Nephron (organoid): Measurements from ENCODE around the gene PRKN.
"Not testable (repeated sequence)": the region's sequence is repeated elsewhere in the genome, so short reads cannot be mapped to it uniquely, and the experiment has no call there.

ENCODE experiments used
- H3K27ac Mint-ChIP-seq, 3 experiments: 2 replicates each; pipeline ENCODE4 v1.8.0; 2020; ENCODE audit warnings: mixed read lengths in 3 of 3, mild to moderate bottlenecking in 2 of 3, moderate library complexity in 1 of 3
- H3K27me3 Mint-ChIP-seq: 2 replicates; pipeline ENCODE4 v1.8.0; 2021; ENCODE audit warnings: low read depth, mild to moderate bottlenecking, moderate library complexity, mixed read lengths
- H3K36me3 Mint-ChIP-seq: 2 replicates; pipeline ENCODE4 v1.8.0; 2020; ENCODE audit warnings: low read depth, mixed read lengths
- H3K4me1 Mint-ChIP-seq: 2 replicates; pipeline ENCODE4 v1.8.0; 2020; ENCODE audit warnings: mixed read lengths
- H3K4me3 Mint-ChIP-seq, 3 experiments: 2 replicates each; pipeline ENCODE4 v1.8.0; 2020; ENCODE audit warnings: mild to moderate bottlenecking in 3 of 3, mixed read lengths in 3 of 3, moderate library complexity in 2 of 3
- H3K9me3 Mint-ChIP-seq: 2 replicates; pipeline ENCODE4 v1.8.0; 2020; ENCODE audit warnings: mixed read lengths
- CTCF ChIP-seq, 3 experiments: fragments of 200-600 bp; sonication (generic); IDR thresholded peaks; one replicate each; pipeline ENCODE4 v1.5.0; 2021; ENCODE audit warnings: antibody characterized with exemption in 3 of 3; ENCODE audit not compliant: unreplicated experiment in 3 of 3

PRKN gene

DNA sequence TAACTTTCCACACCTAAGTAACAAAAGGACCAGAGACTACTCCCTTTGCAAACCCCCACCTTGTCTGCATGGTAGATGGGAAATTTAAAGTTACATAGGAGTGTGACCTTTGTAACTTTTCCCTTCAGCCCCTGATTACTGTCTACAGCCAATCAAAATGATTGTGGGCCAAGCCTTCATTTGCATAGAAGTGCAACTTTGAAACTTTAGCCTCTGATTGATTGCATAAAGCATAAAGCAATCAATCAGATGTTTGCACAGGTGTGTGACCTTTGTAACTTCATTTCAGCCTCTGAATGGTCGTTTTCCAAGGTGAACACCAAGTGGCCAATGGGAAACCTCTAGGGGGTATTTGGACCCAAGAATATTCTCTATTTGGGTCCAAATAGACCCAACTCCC is 46.1 kb downstream of the PRKN start:
- no peak for TF ChIP-seq CTCF (IDR thresholded peaks at IDR 0.05; ENCODE audit: unreplicated experiment in 3 of 3)
- H3K9me3 Mint-ChIP-seq: peaks cover 3% of the 10 kb centered on the region
- H3K4me3 Mint-ChIP-seq: no peak overlapping the region
- peaks cover 24% of the 10 kb centered on the region for H3K4me1 Mint-ChIP-seq
- H3K27ac Mint-ChIP-seq: no peak overlapping the region
- no peaks in the 10 kb centered on the region for H3K36me3 Mint-ChIP-seq
- H3K27me3 Mint-ChIP-seq: no peaks in the 10 kb centered on the region

- H3K36me3 Mint-ChIP-seq: no peaks in the 10 kb centered on the region
- no peak for TF ChIP-seq CTCF (IDR thresholded peaks at IDR 0.05; ENCODE audit: unreplicated experiment in 3 of 3)
- H3K4me3 Mint-ChIP-seq: no peak overlapping the region
- no peaks in the 10 kb centered on the region for H3K27me3 Mint-ChIP-seq
- no peak overlapping the region for H3K27ac Mint-ChIP-seq
- H3K9me3 Mint-ChIP-seq: no peaks in the 10 kb centered on the region
- peaks cover 23% of the 10 kb centered on the region for H3K4me1 Mint-ChIP-seq
Measured at GRCh38 chr6:162680871-162681270, 46.7 kb downstream of the PRKN start.

DNA sequence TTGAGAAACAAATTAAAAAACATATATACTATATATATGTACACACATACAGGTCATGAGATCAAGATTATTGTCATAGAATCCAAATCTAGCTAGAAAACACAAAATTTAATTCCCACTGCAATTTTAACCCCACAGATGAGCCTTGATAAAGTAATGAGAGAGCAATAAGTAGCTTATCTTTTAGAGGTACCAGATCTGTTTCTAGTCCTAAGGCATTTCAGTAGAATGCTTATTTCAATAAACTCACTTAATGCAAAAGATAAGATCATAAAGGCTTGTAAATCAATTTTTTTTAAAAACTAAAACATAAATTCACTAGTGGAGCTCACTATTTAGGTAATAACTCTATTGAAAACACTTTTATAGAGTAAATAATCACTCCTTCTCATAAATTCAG is 47.2 kb downstream of the PRKN start:
- H3K4me3 Mint-ChIP-seq: no peak overlapping the region
- H3K36me3 Mint-ChIP-seq: no peaks in the 10 kb centered on the region
- no peaks in the 10 kb centered on the region for H3K27me3 Mint-ChIP-seq
- TF ChIP-seq CTCF (IDR thresholded peaks at IDR 0.05; ENCODE audit: unreplicated experiment in 3 of 3): no peak
- H3K27ac Mint-ChIP-seq: no peak overlapping the region
- no peaks in the 10 kb centered on the region for H3K9me3 Mint-ChIP-seq
- peaks cover 19% of the 10 kb centered on the region for H3K4me1 Mint-ChIP-seq

DNA sequence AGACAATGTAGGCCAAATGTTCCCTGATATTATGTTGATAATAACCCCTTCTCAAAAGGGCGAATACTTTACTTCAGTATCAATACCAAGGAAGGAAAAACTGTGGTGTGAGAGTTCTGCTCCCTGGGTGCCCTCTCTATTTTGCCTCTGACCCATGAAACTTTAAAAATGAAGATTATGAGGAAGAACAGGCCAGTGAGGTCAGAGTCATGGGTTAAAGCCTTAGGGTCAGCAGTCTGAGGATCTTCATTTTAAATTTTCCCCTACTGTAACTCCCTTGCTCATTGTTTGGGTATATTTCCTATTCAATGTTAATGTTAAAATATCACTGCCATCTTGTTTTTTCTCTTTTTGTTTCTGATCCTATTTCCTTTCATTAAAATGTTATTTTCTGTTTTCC is 47.9 kb downstream of the PRKN start:
- H3K27me3 Mint-ChIP-seq: no peaks in the 10 kb centered on the region
- peaks cover 19% of the 10 kb centered on the region for H3K4me1 Mint-ChIP-seq
- no peak overlapping the region for H3K4me3 Mint-ChIP-seq
- H3K36me3 Mint-ChIP-seq: no peaks in the 10 kb centered on the region
- no peak for TF ChIP-seq CTCF (IDR thresholded peaks at IDR 0.05; ENCODE audit: unreplicated experiment in 3 of 3)
- H3K27ac Mint-ChIP-seq: no peak overlapping the region
- H3K9me3 Mint-ChIP-seq: no peaks in the 10 kb centered on the region

GRCh38 chr6:162678896-162679295 is 48.7 kb downstream of the PRKN start:
- not testable (repeated sequence) for H3K36me3 Mint-ChIP-seq, H3K9me3 Mint-ChIP-seq, H3K27me3 Mint-ChIP-seq, H3K27ac Mint-ChIP-seq, H3K4me3 Mint-ChIP-seq
- peaks cover 13% of the 10 kb centered on the region for H3K4me1 Mint-ChIP-seq

- no peak overlapping the region for H3K4me3 Mint-ChIP-seq
- H3K27ac Mint-ChIP-seq: no peak overlapping the region
- H3K27me3 Mint-ChIP-seq: no peaks in the 10 kb centered on the region
- no peak for TF ChIP-seq CTCF (IDR thresholded peaks at IDR 0.05; ENCODE audit: unreplicated experiment in 3 of 3)
- H3K4me1 Mint-ChIP-seq: no peaks in the 10 kb centered on the region
- no peaks in the 10 kb centered on the region for H3K36me3 Mint-ChIP-seq
- H3K9me3 Mint-ChIP-seq: no peaks in the 10 kb centered on the region
Measured at GRCh38 chr6:162675503-162675902, 52.1 kb downstream of the PRKN start.

- no peaks in the 10 kb centered on the region for H3K9me3 Mint-ChIP-seq
- H3K4me1 Mint-ChIP-seq: no peaks in the 10 kb centered on the region
- no peak for TF ChIP-seq CTCF (IDR thresholded peaks at IDR 0.05; ENCODE audit: unreplicated experiment in 3 of 3)
- H3K4me3 Mint-ChIP-seq: no peak overlapping the region
- no peaks in the 10 kb centered on the region for H3K27me3 Mint-ChIP-seq
- H3K27ac Mint-ChIP-seq: no peak overlapping the region
- H3K36me3 Mint-ChIP-seq: no peaks in the 10 kb centered on the region
Measured at GRCh38 chr6:162674452-162674851, 53.1 kb downstream of the PRKN start.
